ENCODE data around the gene KLF15. TPM values are rescaled to one million over a fixed set of nuclear protein-coding genes. Genes with fewer than 3 reads are reported as not detected.

KLF15 gene
- total and polyA plus RNA-seq, 2 donors from 2014 or later: 22.9 to 30.0 TPM

DNA sequence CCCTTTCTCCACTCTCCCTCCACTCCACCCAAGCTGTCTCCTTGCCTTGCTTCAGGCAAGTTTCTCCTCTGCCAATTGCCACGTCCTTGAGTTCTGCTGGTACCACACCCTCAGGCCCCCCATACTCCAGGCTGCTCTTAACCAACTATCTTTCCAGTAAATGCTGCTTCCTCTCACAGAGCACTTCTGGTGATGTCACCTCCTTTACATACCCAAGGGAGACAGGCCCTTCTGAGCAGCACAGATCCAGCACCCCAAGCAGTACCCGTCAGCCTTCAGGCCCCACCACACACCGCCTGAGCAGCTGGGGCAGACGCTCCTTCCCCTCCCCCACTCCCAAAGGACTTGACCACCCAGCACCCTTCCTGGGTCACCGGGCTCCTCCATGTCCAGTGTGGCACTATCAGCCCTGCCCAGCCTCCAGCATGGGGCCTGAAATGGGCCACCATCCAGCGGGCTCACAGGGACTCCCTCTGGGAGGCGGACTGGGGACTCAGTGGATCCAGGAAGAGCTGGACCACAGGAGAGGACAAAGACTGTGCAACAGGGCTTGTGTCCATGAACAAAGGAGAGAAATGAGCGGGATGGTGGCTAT lies 50.2 kb downstream of the KLF15 start:
- Histone ChIP-seq H3K4me3 (ENCODE audit: low read length in 3 of 3) (no peak overlapping the region), H3K4me1 (ENCODE audit: control insufficient read depth in 2 of 3, insufficient read depth in 2 of 3, low read depth in 1 of 3, low read length in 3 of 3) (peaks cover 0 to 5% (median 0%) of the 10 kb centered on the region in 3 donors), H3K36me3 (ENCODE audit: control insufficient read depth in 2 of 3, insufficient read depth in 3 of 3, low read length in 3 of 3) (no peaks in the 10 kb centered on the region), H3K27ac (ENCODE audit: low read depth in 2 of 2, low read length in 2 of 2) (no peak overlapping the region), H3K27me3 (ENCODE audit: control insufficient read depth, insufficient read depth, low read length) (no peaks in the 10 kb centered on the region), H3K9ac (ENCODE audit: low read length in 3 of 3) (no peak overlapping the region), H3K9me3 (ENCODE audit: control insufficient read depth in 2 of 3, insufficient read depth in 1 of 3, low read length in 3 of 3) (peaks cover 0 to 4% (median 2%) of the 10 kb centered on the region in 3 donors)
- TF ChIP-seq, protein P1, sequence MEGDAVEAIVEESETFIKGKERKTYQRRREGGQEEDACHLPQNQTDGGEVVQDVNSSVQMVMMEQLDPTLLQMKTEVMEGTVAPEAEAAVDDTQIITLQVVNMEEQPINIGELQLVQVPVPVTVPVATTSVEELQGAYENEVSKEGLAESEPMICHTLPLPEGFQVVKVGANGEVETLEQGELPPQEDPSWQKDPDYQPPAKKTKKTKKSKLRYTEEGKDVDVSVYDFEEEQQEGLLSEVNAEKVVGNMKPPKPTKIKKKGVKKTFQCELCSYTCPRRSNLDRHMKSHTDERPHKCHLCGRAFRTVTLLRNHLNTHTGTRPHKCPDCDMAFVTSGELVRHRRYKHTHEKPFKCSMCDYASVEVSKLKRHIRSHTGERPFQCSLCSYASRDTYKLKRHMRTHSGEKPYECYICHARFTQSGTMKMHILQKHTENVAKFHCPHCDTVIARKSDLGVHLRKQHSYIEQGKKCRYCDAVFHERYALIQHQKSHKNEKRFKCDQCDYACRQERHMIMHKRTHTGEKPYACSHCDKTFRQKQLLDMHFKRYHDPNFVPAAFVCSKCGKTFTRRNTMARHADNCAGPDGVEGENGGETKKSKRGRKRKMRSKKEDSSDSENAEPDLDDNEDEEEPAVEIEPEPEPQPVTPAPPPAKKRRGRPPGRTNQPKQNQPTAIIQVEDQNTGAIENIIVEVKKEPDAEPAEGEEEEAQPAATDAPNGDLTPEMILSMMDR (IDR thresholded peaks at IDR 0.05; ENCODE audit: borderline replicate concordance, extremely low read depth, insufficient read depth): no peak
- FAIRE-seq: no peak
- DNase-seq: no peak
- intact Hi-C loops (cut with DNase I): no loop called here

GRCh38 chr3:126306397-126306796 lies 50.8 kb downstream of the KLF15 start:
- intact Hi-C loops (cut with DNase I): no loop called here
- DNase-seq (no peak), FAIRE-seq (no peak)
- H3K27me3 ChIP-seq (ENCODE audit: control insufficient read depth, insufficient read depth, low read length): no peaks in the 10 kb centered on the region
- H3K4me1 ChIP-seq (ENCODE audit: control insufficient read depth in 2 of 3, insufficient read depth in 2 of 3, low read depth in 1 of 3, low read length in 3 of 3): peaks cover 0 to 5% (median 0%) of the 10 kb centered on the region in 3 donors
- no peak overlapping the region for H3K9ac ChIP-seq (ENCODE audit: low read length in 3 of 3)
- H3K27ac ChIP-seq (ENCODE audit: low read depth in 2 of 2, low read length in 2 of 2): no peak overlapping the region
- peaks cover 0 to 4% (median 2%) of the 10 kb centered on the region in 3 donors for H3K9me3 ChIP-seq (ENCODE audit: control insufficient read depth in 2 of 3, insufficient read depth in 1 of 3, low read length in 3 of 3)
- TF ChIP-seq, protein P1 (IDR thresholded peaks at IDR 0.05; ENCODE audit: borderline replicate concordance, extremely low read depth, insufficient read depth): no peak
- H3K4me3 ChIP-seq (ENCODE audit: low read length in 3 of 3): no peak overlapping the region
- no peaks in the 10 kb centered on the region for H3K36me3 ChIP-seq (ENCODE audit: control insufficient read depth in 2 of 3, insufficient read depth in 3 of 3, low read length in 3 of 3)

DNA sequence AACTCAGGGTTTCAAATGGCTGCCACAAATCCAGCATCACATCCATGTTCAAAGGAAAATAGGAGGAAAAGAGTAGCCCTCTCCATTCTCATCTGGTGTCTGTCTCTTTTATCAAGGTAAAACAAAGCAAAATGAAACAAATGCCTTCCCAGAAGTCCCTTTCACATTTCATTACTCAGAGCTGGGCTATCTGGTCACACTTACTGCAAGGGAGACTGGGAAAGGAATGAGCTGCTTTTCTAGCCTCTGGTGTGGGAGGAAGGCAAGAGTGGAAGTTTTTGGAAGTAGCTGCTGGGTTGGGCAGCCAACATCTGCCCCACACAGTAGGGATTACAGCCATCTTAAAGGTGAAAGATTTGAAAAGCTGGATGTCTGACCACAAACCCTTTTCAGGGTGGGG lies 51.8 kb downstream of the KLF15 start:
- Histone ChIP-seq H3K9ac (ENCODE audit: low read length in 3 of 3) (no peak overlapping the region), H3K36me3 (ENCODE audit: control insufficient read depth in 2 of 3, insufficient read depth in 3 of 3, low read length in 3 of 3) (no peaks in the 10 kb centered on the region), H3K27me3 (ENCODE audit: control insufficient read depth, insufficient read depth, low read length) (no peaks in the 10 kb centered on the region), H3K4me1 (ENCODE audit: control insufficient read depth in 2 of 3, insufficient read depth in 2 of 3, low read depth in 1 of 3, low read length in 3 of 3) (peaks cover 0 to 6% (median 4%) of the 10 kb centered on the region in 3 donors), H3K27ac (ENCODE audit: low read depth in 2 of 2, low read length in 2 of 2) (no peak overlapping the region), H3K4me3 (ENCODE audit: low read length in 3 of 3) (no peak overlapping the region), H3K9me3 (ENCODE audit: control insufficient read depth in 2 of 3, insufficient read depth in 1 of 3, low read length in 3 of 3) (peaks cover 0 to 4% (median 2%) of the 10 kb centered on the region in 3 donors)
- DNase-seq (no peak), FAIRE-seq (no peak)
- intact Hi-C loops (cut with DNase I): no loop called here
- TF ChIP-seq, protein P1 (IDR thresholded peaks at IDR 0.05; ENCODE audit: borderline replicate concordance, extremely low read depth, insufficient read depth): no peak

Data from kidney (tissue), 14 donors.